GM20431 (cell line): ENCODE measurements around the gene SORCS2.

ENCODE experiments used
- in situ Hi-C: fragments of 300-500 bp; cut with MseI, MboI; formaldehyde crosslinking; loops from one replicate; pipeline ENCODE4 v1.15.0; 2020; ENCODE audit warnings: low sequenced_read_pairs; ENCODE audit not compliant: unreplicated experiment

The SORCS2 gene

DNA sequence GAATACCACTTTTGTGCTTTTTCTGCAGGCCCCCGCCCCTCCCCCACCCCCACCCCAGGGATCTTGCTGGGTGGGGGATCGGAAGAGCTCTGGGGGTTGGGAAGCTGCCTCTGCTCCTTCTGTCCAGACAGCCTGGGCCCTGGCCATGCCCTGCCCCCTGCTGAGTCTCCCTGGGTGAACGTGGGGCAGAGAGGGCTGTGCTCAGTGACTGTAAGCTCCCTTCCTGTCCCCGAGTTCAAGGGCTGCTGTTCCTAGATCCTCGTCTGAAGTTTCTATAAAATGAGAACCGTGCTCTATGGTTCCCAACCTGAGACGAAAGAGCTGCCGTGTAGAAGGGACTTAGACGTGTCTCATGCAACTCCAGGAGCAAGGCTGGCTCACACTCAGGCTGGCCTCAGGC is 105.0 kb downstream of the SORCS2 start:
- in situ Hi-C loops = no loop called here

DNA sequence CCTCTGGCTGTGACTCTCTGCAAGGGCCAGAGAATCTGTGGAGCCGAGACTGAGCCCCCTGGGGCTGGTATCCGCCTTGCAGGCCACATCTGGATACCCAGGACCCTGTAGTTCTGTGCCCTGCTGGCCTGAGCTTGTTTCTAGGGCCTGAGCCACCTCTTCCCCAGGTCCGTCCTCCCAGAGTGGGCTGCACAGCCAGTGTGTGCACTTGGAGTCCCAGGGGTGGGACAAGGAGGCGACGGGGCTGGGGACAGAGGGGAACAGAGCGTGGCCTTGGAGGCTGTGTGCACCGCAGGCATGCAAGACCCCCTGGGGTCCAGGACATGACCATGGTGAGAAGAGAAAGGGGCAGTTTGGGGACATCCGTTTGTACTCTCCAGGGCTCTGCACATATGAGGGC is 105.5 kb downstream of the SORCS2 start:
- in situ Hi-C loops = no loop called here

GRCh38 chr4:7298619-7299009 is 106.3 kb downstream of the SORCS2 start:
- in situ Hi-C loops = no loop called here

- in situ Hi-C loops = no loop called here
Observed at GRCh38 chr4:7299010-7299907, 106.9 kb downstream of the SORCS2 start.

GRCh38 chr4:7299908-7300710 is 107.8 kb downstream of the SORCS2 start:
- in situ Hi-C loops = no loop called here

GRCh38 chr4:7300711-7301095 is 108.4 kb downstream of the SORCS2 start:
- in situ Hi-C loops = no loop called here

DNA sequence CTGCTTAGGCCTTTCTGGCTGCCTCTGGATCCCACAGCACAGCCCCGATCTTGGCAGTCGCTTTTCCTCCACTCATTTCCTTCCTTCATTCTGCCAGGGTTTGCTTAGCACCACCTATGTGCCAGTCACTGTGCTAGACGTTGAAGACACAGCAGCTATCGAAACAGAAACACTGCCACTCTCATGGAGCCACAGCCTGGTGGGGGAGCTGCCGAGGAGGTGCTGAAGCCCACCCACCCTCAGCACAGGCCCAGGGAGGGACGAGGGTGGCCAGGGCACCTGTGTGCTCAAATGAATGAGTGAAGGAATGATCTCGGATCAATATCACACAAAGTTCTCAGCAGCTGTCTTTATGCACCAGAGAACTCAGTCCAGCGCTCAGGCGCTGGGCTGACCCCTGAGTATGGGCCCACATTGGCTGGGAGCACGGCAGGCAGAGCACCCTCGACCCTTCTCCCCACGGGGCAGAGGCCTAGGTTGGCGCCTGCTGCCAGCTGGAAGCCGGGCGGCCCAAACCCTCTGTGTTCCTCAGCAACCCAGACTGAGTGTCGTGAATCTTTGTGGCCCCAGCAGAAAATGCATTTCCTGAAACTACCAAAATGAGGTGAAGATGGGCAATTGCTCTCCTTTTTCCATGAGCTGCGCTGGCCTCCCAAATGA is 108.9 kb downstream of the SORCS2 start:
- in situ Hi-C loops = no loop called here

- in situ Hi-C loops = no loop called here
Observed at GRCh38 chr4:7301846-7302630, 109.7 kb downstream of the SORCS2 start.

- in situ Hi-C loops = no loop called here
Observed at GRCh38 chr4:7302781-7303404, 110.6 kb downstream of the SORCS2 start.

GRCh38 chr4:7303561-7303960 is 111.2 kb downstream of the SORCS2 start:
- in situ Hi-C loops = no loop called here

GRCh38 chr4:7304436-7304835 is 112.1 kb downstream of the SORCS2 start:
- in situ Hi-C loops = no loop called here

GRCh38 chr4:7306021-7306965 is 114.0 kb downstream of the SORCS2 start:
- in situ Hi-C loops = no loop called here

- in situ Hi-C loops = no loop called here
Observed at GRCh38 chr4:7306986-7307385, 114.6 kb downstream of the SORCS2 start.

DNA sequence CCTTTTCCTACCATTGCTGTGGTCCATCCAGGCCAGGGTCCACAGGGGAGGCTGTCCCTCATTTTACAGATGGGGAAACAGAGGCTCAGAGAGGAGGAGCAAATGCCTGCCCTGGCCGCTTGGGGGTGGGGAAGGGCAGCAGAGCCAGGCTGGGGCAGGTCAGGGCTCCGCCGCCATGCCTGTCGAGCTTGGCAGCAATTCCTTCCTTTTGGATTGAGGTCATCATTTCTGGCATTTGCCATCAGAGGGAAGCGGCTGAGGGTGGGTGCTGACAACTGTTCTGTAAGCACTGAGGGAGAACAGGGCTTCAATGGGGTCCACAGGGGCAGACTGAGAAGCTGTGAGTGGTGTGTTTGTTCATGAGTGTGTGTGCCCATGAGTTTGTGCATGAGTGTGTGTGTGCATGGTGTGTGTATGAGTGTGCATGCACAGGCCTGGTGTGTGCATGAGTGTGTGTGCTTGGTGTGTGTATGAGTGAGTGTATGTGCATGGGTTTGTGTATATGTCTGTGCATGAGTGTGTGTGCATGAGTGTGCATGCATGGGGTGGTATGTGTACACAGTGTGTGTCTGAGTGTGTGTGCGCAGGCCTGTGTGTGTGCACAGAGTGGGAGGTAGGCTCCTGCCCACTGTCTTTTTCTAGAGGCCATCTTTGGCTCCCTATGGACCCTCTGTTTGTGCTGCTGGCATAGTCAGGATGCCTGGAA is 115.2 kb downstream of the SORCS2 start:
- in situ Hi-C loops = no loop called here

GRCh38 chr4:7309181-7309580 is 116.8 kb downstream of the SORCS2 start:
- in situ Hi-C loops = no loop called here

GRCh38 chr4:7309636-7310390 is 117.5 kb downstream of the SORCS2 start:
- in situ Hi-C loops = no loop called here

- in situ Hi-C loops = no loop called here
Observed at GRCh38 chr4:7310451-7310850, 118.1 kb downstream of the SORCS2 start.
